Epithelial cell of proximal tubule (primary cell): Measurements from ENCODE around the gene SDK2. TPM values are rescaled to one million over a fixed set of nuclear protein-coding genes. Genes with fewer than 3 reads are reported as not detected.

ENCODE experiments used
- DNase-seq: peaks from one replicate; pipeline ENCODE4 v3.0.0-alpha.2; 2011; ENCODE audit warnings: low read depth
- H3K4me3 ChIP-seq: 2 replicates; pipeline ENCODE4 v1.5.1; 2011; ENCODE audit warnings: low read depth, mild to moderate bottlenecking, low read length
- CTCF ChIP-seq: conservative IDR thresholded peaks from 2 replicates; pipeline ENCODE4 v1.5.1; 2012; ENCODE audit warnings: low read depth, mild to moderate bottlenecking, low read length
- total RNA-seq: library from RNA; depleted of rRNA; stranded (reverse); fragments of >200 nt; gene quantifications from 2 replicates; pipeline ENCODE4 v1.2.3, GENCODE V29; 2015

SDK2 gene
- total RNA-seq, 1 donor from 2014 or later = 0.12 TPM

- DNase-seq = no peak
- TF ChIP-seq CTCF = no peak
- no peak overlapping the region for H3K4me3 ChIP-seq
Observed at GRCh38 chr17:73576556-73577098, 67.6 kb downstream of the SDK2 start.

GRCh38 chr17:73575470-73576221, 68.6 kb downstream of the SDK2 start:
- no peak overlapping the region for H3K4me3 ChIP-seq
- TF ChIP-seq CTCF = no peak
- DNase-seq = no peak

- TF ChIP-seq CTCF = no peak
- no peak for DNase-seq
- H3K4me3 ChIP-seq = no peak overlapping the region
Observed at GRCh38 chr17:73571511-73572130, 72.6 kb downstream of the SDK2 start.

- DNase-seq = no peak
- no peak overlapping the region for H3K4me3 ChIP-seq
- TF ChIP-seq CTCF = no peak
Observed at GRCh38 chr17:73569762-73570319, 74.4 kb downstream of the SDK2 start.

- H3K4me3 ChIP-seq = no peak overlapping the region
- TF ChIP-seq CTCF = no peak
- DNase-seq = no peak
Observed at GRCh38 chr17:73568934-73569333, 75.3 kb downstream of the SDK2 start.

- DNase-seq = no peak
- no peak for TF ChIP-seq CTCF
Observed at GRCh38 chr17:73566905-73567782, 77.1 kb downstream of the SDK2 start.

More at GRCh38 chr17:73566905-73567782, 77.1 kb downstream of the SDK2 start:
- no peak overlapping the region for H3K4me3 ChIP-seq
